GM19438 (cell line): ENCODE results near the gene TBC1D22A.

ENCODE experiments used
- ATAC-seq: cut with Tn5 transposase; IDR thresholded peaks from one replicate; pipeline ENCODE4 v1.9.1; 2021; ENCODE audit warnings: low read depth; ENCODE audit not compliant: unreplicated experiment

TBC1D22A gene

GRCh38 chr22:46917771-46918101, 155.3 kb downstream of the TBC1D22A start:
- ATAC-seq, result no peak

GRCh38 chr22:46918197-46918596, 155.7 kb downstream of the TBC1D22A start:
- ATAC-seq, result no peak

- no peak for ATAC-seq
Observed at GRCh38 chr22:46922037-46922436, 159.6 kb downstream of the TBC1D22A start.

- ATAC-seq, result no peak
Observed at GRCh38 chr22:46923394-46923793, 160.9 kb downstream of the TBC1D22A start.

- no peak for ATAC-seq
Observed at GRCh38 chr22:46925818-46926217, 163.4 kb downstream of the TBC1D22A start.

- no peak for ATAC-seq
Observed at GRCh38 chr22:46929046-46929709, 166.7 kb downstream of the TBC1D22A start.

GRCh38 chr22:46929710-46930204, 167.3 kb downstream of the TBC1D22A start:
- no peak for ATAC-seq

GRCh38 chr22:46931414-46931813, 169.0 kb downstream of the TBC1D22A start:
- ATAC-seq, result no peak

- ATAC-seq, result no peak
Observed at GRCh38 chr22:46931881-46932280, 169.4 kb downstream of the TBC1D22A start.

- ATAC-seq, result no peak
Observed at GRCh38 chr22:46933040-46933930, 170.8 kb downstream of the TBC1D22A start.

GRCh38 chr22:46934172-46934745, 171.8 kb downstream of the TBC1D22A start:
- no peak for ATAC-seq

- no peak for ATAC-seq
Observed at GRCh38 chr22:46934746-46935491, 172.5 kb downstream of the TBC1D22A start.

GRCh38 chr22:46935506-46936377, 173.3 kb downstream of the TBC1D22A start:
- ATAC-seq, result no peak

GRCh38 chr22:46936378-46936903, 174.0 kb downstream of the TBC1D22A start:
- ATAC-seq, result no peak

- ATAC-seq, result no peak
Observed at GRCh38 chr22:46937185-46937584, 174.7 kb downstream of the TBC1D22A start.

- no peak for ATAC-seq
Observed at GRCh38 chr22:46937939-46938338, 175.5 kb downstream of the TBC1D22A start.

- no peak for ATAC-seq
Observed at GRCh38 chr22:46941968-46942798, 179.7 kb downstream of the TBC1D22A start.
